Stimulated activated CD4-positive, alpha-beta T cell treated with anti-CD3 and anti-CD28 coated beads, Interleukin-1b, Interleukin-23, amount 100 ng/mL, for 4 hours (primary cell): ENCODE results near the gene PI4K2A.
"Not testable (repeated sequence)": the region's sequence is repeated elsewhere in the genome, so short reads cannot be mapped to it uniquely, and the experiment has no call there.

Source experiments
- DNase-seq, 2 donors: peaks; one replicate each; pipeline ENCODE4 v3.0.0-alpha.2; 2020; ENCODE audit warnings: low read depth in 2 of 2

PI4K2A gene

DNA sequence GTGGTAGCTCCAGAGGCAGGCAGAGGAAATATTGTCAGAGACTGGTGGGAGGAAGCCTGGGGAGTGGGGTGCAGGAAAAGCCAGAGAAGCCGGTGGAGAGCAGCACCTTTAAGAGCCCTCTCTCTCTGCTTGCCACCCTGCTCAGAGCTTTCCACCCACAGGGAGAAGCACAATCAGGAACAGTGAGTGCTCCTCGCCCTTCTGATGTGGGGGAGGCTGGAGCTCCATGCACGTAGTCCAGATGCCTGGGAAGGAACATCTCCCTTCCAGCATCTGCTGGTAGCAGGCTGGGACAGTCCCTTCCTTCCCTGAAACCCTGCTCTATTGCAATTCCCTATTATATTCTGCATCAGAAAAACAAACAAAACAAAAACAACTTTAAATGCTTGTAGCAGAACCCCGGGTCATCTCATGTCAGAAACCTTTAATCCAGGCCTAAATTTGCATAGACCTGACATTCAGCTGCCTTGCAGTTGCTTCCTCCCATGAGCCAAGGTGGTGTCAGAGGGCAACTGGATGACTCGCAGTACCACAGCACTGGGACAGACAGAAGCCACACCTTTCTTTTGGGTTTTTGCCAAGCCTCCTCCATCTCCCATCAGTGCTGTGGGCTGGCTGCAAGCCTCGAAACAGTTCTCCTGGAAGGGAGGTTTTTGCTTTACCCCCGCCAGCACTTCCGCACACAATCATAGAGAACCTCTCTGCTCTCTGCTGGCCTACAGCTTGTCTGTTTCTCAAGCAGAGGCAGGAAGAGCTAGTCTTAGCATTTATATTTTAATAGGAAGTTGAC lies 33.5 kb downstream of the PI4K2A start:
- DNase-seq = no peak

DNA sequence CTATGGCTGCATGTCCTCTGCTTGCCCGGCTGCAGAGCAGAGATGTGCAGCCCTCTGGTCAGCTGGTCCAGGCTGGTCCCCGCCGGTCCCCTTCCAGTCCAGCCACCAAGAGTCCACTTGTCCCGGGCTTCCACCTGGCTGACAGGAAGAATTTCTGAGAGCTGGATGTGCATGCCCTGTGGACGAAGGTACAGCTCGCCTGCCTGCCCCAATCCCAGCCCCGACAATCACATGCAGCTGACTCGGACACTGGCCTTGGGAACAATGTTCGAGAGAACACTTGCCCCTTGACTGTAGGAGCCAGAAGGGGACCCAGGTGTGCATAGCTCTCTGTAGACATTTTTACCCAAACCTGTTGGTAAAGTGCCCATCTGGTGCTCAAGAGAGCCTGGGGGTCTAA lies 34.8 kb downstream of the PI4K2A start:
- DNase-seq = no peak

DNA sequence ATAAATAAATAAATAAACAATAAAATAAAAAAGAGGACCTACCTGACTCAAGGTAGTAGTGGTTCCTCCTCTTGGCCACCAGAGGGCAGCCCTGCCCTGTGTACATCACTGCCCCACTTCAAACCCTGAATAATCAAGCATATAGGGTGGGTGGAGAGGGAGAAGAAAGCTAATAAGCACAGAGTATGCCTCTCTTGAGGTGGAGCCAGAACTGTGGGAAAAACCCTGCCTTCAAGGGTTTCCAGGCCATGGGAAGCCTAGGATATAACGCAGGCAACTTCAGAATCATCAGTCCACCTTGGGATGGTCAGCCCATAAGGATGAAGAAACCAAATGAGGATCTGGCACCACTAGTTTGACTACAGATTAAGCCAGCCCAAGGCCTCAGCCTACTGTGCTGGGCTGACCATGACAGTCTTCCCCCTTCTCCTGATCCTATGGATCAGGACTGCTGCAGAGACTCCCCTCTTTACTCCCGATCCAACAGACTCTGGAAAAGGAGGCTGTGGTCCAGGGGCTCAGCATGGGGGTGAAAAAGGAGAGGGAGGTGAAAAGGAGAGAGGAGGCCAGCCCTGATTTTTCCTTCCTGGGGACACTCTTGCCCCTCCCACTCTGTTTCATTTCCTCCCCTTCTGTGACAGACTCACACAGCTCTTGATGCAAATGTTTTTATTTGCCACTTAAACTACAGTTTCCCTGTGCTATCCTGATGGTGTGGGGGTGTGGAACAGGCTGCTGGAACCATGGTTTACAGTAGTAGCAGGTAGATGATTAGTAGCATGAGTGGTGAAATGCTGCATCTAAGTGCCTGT lies 36.5 kb downstream of the PI4K2A start:
- DNase-seq = peak; percentile 39 to 43

DNA sequence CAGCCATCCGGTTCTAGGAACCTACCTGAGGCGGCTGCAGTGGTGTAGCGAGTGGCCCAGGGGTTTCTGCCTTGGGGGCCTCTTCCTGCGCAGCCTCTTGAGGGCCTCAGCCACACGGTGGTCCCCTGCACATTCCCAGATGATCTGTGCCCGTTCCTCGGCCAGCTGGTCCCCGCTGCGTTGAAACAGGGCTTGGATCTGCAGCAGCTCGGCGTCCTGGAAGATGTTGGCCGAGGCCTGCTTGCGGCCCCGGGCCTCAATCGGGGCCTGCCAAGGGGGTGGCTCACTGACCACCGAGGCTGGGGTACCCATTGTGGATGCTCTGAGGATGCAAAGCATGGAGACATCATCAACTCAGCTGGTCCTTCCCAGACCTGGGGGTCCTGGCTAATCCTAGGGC lies 39.1 kb downstream of the PI4K2A start:
- no peak for DNase-seq

DNA sequence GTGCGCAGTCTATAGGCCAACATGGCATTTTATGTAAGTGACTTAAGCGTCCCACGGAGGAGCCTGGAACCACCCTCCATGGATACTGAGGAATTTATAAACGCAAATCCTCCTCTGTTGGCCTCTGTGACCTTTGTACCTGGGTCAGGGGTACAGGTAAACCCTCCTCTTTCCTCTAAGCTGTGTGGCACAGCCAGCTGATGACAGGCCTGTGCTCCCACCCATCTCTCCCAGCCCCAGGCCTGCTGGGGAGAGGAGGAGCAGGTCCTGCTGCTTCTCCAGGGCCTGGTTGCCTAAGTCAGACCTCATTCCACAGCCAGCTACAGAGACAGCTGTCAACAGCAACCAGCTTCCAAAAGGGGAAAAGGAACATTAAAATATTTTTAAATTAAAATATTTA lies 41.6 kb downstream of the PI4K2A start:
- no peak for DNase-seq

DNA sequence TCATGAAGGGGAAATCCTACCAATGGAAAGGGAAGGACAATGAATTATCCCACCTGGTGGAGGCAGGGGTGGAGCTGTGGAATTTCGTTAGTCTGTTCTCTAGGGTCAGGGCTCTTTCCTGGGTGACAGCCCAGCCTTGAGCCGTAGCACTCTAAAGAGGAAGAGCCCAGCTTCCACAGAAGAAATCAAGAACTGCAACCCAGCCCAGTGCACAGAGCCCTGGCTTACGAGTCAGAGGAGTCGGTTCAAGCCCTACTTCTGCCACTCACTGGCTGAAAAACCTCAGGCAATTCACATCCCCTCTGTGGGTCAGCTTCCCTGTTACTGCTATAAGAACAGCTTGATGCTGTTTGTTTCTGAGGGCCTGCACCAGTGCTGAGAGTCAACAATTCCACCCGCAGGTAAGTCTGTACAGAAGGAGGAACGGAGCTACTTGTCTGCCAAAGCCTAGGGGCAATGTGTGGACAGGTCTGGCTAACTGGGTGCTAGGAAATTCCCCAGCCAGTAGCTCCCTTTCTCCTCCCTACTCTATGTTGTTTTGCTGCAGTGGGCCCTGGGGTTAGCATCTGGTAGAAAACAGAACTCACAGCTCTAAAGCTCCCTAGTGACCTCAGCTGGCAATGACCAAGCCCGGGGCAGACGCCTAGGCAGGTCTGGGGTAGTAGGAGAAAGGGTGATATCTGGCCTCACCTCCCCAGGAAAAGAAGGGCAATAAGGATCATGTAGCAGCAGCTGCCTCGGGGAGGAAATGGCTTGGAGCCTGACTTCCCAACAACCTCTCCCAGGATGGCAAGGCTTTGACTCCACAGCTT lies 43.3 kb downstream of the PI4K2A start:
- no peak for DNase-seq

DNA sequence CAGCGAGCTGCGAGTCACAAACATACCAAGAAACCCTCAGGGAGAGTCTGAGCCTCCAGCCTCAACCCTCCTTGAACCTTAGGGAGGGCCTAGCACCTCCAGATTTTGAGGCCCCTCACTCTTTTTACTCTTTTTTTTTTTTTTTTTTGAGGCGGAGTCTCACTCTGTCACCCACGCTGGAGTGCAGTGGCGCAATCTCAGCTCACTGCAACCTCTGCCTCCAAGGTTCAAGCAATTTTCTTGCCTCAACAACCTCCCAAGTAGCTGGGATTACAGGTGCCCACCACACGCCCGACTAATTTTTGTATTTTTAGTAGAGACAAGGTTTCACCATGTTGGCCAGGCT lies 43.9 kb downstream of the PI4K2A start:
- DNase-seq = not testable (repeated sequence)

DNA sequence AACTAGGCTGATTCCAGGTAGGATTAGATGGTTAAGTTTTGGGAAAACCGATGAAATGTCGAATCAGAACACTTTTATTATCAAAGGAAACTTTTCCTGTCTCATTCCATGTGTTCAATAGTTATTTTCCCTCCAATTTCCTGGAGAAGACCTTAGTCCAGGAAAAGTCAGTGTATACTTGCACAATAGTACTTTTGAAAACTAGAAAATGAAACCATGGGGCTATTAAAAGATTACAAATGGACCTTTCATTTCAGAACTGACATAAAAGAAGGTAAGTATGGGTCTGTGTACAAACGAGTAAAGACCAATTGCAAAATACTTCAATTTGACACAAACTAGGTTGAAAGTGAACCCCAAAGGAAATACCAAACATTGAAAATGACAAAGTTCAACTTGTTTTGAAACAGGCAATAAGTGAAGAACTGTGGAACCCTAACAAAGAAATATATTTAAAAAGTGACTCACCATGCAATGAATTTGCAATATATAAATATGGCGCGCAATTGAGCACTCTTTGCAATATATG lies 44.5 kb downstream of the PI4K2A start:
- DNase-seq = no peak

DNA sequence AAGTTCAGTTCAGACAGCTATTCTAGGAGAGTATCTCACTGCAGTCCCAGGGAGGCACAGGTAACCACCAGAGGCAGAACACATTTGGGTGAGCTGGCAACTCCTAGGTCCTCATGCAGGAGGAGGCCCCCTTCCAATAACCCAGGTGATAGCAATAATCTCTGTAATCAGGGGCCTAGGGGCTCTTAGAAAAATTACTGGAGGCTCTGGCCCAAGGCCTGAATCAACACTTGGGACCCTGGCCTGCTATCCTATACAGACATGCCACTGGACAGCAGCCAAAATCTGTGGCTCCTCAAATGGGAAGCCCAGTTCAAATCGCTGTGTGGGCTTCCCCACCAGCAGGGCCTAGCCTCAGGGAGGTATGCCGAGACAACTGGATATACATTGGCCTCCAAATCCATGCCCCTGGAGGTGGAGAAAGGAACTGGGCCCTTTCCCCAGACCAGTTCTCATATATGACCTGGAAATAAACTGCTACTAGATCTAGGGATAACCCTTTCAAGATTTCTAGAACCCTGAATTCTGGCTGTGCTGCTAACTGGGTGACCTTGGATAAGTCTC lies 45.0 kb downstream of the PI4K2A start:
- no peak for DNase-seq

DNA sequence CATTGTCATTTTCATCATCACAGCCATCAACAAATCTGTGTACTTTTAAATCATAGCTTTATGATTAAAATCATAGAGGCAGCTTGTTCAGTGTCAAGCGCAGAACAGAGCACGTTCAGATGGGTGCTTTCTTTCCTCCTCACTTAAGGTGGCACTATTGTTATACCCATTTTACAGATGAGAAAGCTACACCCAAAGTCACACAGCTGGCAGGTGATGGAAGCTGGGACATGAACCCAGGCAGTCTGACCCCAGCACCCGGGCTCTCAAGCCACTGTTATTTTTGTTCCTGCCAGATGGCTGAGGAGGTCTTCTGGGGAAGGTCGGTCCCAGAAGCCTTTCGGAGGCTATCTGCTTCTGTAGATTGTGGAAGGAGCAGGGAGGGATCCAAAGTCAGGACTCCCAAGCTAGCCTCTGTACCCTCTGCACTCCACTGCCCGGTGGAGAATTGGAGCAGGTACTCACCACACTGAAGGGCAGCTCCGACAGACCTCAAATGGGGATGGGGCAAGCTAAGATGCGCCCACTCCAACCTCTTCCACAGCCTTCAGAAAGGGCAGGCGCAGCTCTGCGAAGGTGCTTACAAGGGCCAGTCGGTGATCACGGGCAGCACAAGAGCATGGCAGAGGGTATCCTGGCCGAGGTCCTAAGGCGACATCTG lies 46.0 kb downstream of the PI4K2A start:
- DNase-seq = no peak

DNA sequence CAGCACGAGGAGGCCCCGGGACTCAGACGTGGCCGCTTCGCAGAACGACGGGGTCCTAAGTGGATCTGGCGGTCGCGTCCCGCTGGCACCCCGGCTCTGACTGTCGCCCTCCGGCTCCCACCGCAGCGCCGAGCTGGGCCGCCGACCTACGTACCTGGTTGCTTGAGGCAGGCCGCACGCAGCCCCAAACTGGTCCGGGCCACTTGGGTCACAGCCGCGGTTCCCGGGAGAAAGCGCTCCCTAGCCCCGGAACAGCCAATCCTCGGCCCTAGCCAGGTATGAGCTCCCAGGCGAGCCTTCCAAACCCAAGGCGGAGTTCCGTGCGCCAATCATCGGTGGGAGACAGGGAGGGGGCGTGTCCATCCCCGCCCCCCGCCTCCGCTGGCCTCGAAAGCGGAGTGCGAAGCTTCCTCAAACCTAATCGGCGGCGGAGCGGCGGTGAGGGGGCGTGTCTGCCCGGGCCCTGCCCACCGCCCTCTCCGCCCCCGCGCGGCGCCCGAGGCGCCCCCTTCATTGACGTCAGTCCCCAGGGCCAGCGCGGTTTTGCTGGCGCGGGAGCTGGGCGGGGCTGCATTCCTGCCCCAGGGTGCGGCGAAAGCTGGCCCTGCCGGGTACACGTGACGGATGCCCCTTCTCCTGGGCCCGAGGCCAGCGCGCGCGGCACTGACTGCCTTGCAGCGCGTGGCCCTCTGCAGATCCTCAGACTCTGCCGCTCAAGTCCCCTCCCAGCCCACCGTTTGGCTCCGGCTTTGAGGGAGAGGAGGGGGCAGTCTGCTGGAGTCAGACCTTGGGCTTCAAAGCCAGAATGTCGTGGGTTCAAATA lies 46.7 kb downstream of the PI4K2A start, which contains the start of gene AVPI1:
Gene AVPI1 (minus strand): TSS at position 280 of the 823 bp plus-strand sequence. CDS start 7,336 bp downstream, outside the sequence.
- peak; percentile 94 to 96 for DNase-seq

DNA sequence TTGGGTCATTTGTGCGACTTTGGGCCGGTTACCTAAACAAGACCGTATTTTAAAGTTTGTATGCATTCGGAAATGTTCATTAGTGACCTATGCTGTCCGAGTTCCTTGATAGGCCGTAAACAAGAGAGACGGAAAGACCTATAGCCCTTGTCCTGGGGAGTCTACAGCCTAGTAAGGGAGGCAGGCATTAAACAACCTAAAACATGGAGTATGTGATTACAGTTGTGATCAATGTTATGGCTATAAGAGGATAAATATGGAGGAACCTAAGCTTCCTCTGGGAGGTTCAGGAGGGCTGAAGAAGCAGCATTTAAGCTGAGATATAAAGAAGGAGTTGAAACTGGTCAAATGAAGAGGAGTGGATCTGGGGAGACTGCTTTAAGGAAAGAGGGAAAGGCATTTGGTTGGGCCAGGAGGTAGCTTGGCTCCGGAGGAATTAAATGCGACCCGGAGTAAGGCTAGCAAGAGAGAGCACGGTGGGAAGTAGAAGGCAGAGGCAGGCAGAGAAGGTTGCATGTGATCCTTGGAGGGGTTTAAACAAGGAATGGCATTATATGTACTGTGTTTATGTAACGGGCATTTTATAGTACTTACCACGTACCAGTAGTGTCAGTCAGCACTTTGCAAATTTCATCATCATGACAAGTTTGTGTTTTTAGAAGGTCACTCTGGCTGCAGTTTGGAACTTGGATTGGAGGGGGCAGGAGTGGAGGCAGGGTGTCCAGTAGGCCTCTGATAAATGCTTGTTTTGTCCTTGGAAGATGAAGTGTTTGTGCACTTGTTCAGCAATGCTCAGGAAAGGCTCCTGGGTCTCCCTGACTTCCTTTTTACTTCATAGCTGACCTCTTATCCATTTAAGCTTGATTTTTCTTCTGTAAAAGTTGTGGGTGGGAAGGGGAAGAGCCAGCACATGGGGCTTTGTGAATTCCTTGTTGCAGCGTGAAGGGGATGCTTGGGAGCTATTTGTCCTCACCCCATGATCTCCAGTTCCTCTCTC lies 47.6 kb downstream of the PI4K2A start:
- DNase-seq = no peak

DNA sequence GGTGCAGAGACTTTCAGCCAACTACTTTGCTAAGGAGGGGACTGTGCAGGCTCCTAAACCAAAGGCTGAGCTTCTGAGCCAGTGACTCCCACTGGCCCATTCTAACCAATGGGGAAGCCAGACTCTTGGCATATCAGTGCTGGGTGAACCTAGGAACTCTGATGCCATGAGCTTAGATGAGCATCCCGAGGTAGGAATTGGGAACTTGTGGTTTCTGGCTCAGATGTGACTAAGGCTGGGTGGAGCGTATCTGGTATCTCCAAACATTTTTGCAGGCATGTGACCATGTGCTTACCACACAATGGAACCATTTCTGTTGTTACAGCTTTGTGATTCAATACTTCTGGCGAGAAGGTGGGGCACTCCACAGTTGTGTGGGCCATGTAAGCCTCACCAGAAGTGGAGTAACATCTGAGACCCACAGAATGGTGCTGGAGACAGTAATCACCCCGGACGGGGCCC lies 49.1 kb downstream of the PI4K2A start:
- DNase-seq = no peak

DNA sequence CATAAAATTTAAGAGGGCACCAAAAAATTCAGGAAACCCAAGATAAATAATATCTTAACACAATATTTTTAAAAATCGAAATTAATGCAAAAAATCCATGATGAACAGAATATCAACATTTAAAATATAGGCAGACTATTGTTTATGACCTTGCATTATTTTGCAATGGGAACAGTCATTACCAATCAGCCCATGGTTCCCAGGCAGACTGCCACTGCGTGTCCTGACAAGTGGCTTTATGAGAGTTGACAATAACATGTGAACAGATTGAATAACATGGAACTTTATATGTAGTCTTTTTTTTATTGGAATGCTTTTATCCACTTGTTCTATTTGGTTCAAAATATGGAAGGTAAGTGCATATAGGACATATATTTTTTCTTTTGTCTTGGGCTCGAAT lies 49.7 kb downstream of the PI4K2A start:
- no peak for DNase-seq

DNA sequence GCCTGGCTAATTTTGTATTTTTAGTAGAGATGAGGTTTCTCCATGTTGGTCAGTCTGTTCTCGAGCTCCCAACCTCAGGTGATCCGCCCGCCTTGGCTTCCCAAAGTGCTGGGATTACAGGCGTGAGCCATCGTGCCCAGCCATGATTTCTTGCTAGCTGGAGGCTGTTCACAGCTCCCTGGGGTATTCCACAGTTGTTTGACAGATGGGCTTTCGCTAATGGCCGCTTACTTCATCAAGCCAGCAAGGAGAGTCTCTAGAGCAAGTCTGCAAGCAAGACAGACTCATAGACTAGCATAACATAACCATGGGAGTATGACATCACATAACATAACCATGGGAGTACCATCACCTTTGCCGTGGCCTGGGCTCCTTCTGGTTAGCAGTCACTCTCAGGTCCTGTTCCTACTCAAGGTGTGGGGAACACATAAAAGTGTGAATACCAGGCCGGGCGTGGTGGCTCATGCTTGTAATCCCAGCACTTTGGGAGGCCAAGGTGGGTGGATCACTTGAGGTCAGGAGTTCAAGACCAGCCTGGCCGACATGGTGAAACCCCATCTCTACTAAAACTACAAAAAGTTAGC lies 57.7 kb downstream of the PI4K2A start:
- not testable (repeated sequence) for DNase-seq

DNA sequence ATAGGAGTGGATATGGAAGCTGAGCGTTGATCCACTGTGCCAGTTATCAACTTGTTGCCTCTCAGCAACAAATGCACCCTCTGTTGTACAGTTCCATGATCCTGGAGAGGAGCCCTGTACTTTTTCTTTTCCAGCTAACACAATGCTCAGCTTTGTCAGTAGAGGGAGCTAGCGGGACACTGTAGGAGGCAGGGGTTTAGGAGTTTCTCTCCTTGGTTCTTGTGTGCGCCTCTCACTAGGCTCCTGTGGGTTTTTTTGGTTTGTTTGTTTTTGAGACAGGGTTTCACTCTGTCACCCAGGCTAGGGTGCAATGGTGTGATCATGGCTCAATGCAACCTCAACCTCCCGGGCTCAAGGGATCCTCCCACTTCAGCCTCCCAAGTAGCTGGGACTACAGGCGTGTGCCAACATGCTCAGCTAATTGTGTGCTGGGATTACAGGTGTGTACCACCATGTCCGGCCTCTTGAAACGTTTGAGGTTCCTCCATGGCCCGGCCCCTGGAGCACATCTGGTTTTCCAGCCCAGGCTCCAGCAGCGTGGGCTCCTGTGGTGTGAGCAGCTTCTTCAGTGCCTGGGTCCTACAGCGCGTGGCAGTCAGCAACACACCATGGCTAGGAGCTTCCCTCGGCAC lies 61.1 kb downstream of the PI4K2A start:
- DNase-seq = peak in 1 of 2 donors; percentile 35

DNA sequence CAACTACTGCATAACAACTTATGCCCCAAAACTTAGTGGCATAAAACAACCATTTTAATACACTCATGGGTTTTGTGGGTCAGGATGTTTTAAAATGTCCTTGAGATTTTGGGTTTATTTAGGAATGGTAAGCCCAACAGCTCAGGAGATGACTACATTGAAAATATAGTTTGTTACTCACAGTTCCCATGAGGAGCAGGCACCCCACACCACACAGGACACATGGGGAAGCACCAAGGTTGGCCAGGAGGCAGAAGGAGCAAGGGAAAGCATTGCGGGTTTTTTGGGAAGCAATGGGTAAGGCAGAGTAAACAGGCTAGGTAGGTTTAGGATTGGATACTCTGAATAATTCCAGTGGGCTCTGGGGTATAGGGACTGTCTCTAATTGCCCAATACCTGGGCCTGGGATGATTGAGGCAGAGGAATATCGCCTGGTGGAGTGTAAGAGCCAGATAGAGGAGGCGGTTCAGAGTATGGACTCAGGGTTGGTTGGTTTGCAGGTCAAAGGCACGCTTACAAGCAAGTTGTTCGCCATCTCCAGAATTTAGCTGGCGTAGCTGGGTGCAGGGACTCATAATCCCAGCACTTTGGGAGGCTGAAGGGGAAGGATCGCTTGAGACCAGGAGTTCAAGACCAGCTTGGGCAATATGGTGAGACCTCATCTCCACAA lies 63.1 kb downstream of the PI4K2A start:
- no peak for DNase-seq
